HL-60/S4 treated with phorbol 12-myristate 13-acetate at 8.2 ng/mL for 4 days and 3 days (cell line): Measurements from ENCODE around the gene TM4SF4.

Source experiments
- in situ Hi-C: fragments of 300-500 bp; cut with MboI; formaldehyde crosslinking; loops from 2 replicates; pipeline ENCODE4 v1.15.0; 2022; ENCODE audit warnings: low sequenced_read_pairs

The TM4SF4 gene

DNA sequence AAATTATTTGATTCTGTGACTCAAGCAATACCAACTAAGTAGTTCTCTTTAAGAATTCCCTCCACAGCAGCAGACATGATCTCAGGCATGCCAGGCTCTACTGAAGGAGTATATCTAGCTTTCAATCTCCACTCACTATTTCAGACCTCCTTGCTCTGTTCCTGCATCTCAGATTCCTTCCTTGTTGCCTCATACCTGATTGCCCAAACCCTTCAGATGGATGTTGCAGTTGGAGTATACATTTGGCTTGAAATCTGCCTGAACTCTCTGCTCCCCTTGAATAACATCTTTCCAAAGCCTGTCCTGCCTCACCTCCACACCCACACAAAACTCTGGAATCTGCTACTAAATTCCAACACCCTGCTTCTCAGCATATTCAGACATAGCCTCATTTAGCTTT, 19.8 kb upstream of the TM4SF4 start:
- in situ Hi-C loops, result no loop called here

DNA sequence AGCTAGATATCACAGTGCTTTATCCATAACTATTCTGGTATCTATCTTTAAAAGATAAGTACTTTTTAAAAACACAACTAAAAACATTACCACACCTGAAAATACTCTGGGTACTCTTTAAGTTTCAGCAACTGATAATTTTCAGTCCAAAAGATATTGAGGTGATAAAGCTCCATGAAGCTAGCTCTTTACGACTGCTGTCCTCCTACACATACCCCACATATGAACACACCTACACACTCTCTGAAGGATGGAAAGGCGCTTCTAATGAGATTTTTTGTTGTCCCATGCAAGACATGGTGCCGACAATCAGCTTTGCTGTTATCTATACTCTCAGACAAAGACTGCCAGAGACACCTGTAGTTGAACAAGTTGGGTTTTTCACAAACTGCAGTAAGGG, 19.1 kb upstream of the TM4SF4 start:
- in situ Hi-C loops, result no loop called here

- in situ Hi-C loops, result no loop called here
These were observed 18.5 kb upstream of the TM4SF4 start for GRCh38 chr3:149455989-149456388.

DNA sequence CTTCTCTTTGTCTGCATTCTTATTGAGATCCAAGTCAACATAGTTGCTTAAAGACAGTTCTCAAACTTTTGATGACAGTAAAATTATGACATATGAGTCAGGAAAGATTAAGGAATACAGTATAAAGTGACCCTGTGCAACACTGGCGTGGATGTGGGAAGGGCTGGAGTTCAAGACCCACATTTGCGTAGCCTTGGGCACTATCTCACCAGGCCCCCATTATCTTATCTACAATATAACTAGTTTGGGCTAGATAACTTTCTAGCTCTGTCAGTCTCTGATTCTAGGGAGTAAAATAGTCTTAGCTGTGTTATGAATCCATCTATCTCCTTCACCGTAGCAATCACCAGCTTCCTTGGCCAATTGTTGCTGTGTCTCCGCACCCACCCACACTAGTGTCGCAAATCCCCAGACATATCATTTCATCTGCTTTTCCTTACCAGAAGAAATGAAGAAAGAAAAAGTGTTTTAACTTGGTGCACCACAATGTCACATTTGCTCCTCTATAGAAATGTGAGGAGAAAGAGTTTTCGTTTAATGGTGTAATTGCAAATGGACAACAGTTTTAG, 14.9 kb upstream of the TM4SF4 start:
- in situ Hi-C loops, result no loop called here

- in situ Hi-C loops, result no loop called here
These were observed 14.4 kb upstream of the TM4SF4 start for GRCh38 chr3:149460117-149460516.

DNA sequence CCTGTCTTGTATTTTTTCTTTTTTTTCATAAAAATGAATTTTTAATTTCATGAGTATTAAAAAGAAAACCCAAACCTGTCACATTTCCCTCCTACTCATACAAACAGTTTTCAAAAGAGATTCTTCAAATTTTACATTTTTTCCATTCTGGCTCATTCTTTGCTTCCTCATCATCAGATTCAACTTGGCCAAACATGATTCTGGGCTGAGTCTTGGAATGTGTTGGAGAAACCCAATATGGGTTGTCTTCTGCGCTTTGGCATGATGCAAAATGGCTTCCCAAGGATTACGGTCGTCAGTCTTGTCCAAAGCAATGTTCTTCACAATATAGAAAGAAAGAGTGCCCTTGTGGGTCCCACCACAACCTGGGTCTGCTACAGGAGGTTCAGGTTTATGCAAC, 12.4 kb upstream of the TM4SF4 start:
- in situ Hi-C loops, result no loop called here

DNA sequence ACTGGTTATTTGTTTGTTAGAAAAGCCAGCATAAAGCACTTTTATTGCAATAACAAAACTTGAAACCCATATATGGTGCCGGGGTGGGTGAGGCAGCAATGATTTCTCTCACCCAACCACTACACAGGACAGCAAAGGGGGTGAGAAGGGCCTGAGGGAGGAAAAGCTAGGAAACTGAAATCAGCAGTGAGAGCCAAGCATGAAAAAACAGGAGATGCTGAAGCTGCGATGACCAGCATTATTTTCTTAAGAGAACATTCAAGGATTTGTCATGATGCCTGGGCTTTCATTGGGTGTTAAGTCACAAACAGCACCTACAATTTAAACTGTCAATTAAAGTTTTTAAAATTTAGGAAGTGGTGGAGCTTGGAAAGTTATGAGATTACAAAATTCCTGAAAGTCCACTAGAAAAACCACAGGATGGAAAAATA, 11.9 kb upstream of the TM4SF4 start:
- in situ Hi-C loops, result no loop called here

DNA sequence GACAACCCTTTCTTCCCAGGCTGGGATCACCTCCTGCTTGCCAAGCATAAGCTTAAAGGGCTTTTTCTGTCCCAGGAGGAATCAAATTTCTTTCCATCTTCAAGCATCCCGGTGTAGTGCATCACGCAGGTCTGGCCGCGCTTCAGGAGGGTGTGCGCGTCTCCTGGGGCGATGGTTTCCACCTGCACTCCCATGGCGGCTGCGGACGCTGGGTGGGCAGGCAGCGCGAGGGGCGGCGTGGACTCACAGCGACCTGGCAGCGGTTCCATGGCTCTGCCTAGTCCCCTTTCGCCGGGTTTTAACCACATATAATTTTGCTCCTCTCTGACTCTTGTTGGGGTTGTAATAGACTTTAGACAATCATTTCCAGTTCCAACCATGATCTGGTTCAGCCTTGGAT, 10.6 kb upstream of the TM4SF4 start:
- in situ Hi-C loops, result no loop called here

GRCh38 chr3:149464542-149465328, 9.8 kb upstream of the TM4SF4 start:
- in situ Hi-C loops, result no loop called here

- in situ Hi-C loops, result no loop called here
These were observed 9.1 kb upstream of the TM4SF4 start for GRCh38 chr3:149465351-149465883.

GRCh38 chr3:149466192-149466591, 8.3 kb upstream of the TM4SF4 start:
- in situ Hi-C loops, result no loop called here

DNA sequence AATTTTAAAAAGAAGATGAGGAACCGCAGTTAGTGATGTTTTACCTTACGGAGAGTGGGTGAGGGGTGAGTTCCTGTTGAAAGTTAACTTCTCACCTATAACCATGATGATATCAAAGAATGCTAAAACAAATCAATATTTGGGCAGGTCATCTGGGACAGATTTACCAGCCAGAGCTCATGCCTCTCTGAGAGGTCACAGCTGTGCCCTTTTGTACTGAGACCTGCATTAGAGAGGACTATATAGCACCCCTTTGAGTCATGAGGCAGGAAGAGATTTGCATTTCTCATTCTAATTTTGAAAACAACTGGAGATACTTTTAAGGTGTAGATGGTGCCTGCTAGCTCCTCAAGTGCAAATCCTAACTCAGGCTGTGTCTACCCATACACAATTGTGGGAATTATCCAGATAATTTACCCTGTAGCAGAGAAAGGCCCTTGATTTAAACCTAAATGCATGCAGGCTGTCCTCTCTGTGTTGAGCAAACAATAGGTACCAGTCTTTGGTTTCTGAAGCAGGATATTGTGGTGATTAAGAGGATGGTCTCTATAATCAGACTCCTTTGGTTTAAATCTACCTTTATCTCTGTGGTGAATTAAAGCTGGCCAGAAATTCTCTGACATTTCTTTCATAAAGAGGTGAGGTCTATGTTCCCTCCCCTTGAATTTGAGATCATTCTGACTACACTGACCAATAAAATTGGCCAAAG, 5.8 kb upstream of the TM4SF4 start:
- in situ Hi-C loops, result no loop called here

DNA sequence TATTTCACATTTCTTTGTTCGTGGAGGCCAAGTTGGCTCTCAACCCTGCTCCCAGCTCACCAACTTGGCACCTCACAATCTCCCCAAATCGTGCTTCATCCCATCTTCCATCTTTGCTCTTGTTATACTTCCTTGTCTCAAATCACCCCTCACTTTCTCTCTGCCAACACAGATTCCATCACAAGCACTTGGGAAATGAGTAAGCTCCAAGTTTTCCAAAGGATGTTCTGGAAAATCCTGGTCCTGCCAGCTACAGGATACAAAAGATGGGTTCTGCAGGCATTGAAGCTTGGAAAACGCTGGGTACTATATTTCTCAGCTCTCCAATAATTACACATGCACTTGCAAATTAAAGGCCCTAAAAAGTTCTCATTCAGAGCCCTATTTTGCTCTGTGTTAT, 4.1 kb upstream of the TM4SF4 start:
- in situ Hi-C loops, result no loop called here

GRCh38 chr3:149472030-149472797, 2.3 kb upstream of the TM4SF4 start:
- in situ Hi-C loops, result no loop called here

GRCh38 chr3:149473357-149474249, 894 bp upstream of the TM4SF4 start:
- in situ Hi-C loops, result no loop called here

DNA sequence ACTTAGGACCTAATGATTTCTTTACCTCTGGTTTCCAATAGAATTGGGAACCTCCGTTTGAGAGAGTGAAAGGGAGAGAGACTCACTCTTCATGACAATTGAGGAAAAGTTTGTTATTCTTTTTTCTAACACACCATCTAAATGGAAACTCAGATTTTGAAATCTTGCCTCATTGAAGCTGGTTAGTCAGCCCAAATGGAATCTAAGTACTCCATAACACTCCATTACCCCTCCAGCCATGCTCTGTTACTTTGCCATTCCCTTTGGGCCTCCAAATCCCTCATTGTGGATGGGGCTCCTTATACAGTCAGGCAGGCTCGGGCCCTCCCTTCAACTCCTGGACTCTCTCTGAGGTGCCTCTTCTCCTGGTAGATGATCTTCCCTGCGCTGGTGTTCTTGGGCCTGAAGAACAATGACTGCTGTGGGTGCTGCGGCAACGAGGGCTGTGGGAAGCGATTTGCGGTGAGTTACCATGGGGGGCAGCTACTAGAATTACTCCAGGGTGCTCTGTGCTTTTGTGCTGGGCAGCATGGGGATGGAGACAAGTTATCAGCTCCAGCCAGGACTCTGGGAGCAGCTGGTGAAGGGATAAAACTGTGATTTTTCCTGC, 1.1 kb downstream of the TM4SF4 start:
- in situ Hi-C loops, result loop anchor here (25.0 kb wide), 1 partner anchor 88 kb away; the partner anchor contains the start of gene TM4SF1

DNA sequence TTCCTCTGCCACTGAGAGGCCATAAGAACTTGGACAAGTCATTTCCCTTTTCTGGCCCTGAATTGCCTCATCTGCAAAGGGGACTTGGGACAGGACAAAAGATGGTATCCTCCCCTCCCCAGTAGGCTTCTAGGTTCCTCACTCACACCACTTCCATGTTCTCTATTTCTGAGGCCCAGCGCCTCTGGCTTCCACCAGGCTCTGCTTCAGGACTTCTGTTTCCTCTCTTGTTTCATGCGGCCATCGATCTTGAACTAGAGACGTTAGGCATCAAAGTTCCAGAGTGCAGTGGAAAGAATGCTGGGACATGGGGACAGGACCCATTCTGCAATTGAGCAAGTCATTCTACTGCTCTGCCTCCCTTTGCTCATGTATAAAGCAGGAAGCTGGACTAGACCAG, 1.7 kb downstream of the TM4SF4 start:
- in situ Hi-C loops, result loop anchor here (25.0 kb wide), 1 partner anchor 89 kb away; the partner anchor contains the start of gene TM4SF1

GRCh38 chr3:149479621-149480325, 5.3 kb downstream of the TM4SF4 start:
- in situ Hi-C loops, result loop anchor here (25.0 kb wide), 1 partner anchor 92 kb away; the partner anchor contains the start of gene TM4SF1
